K562 (cell line): ENCODE data around the gene PPM1F. TPM values are rescaled to one million over a fixed set of nuclear protein-coding genes. Genes with fewer than 3 reads are reported as not detected.

Experiments
- BCL6 ChIP-seq: fragments of 250-450 bp; sonication (Bioruptor Pico); IDR thresholded peaks from 2 replicates; pipeline ENCODE4 v1.4.0; 2020
- BRCA1 ChIP-seq, 2 experiments: fragments of 450-650 bp in 1 of 2; sonication (generic) in 1 of 2; formaldehyde crosslinking in 1 of 2; IDR thresholded peaks; 2 replicates each; pipeline versions ENCODE4 v1.5.0 to v1.6.1; 2017 to 2020; ENCODE audit warnings: mild to moderate bottlenecking in 1 of 2, missing genetic modification reagents in 1 of 2
- CBFA2T3 ChIP-seq: fragments of 450-650 bp; IDR thresholded peaks from 2 replicates; pipeline ENCODE4 v1.6.1; 2017
- HDAC6 ChIP-seq: IDR thresholded peaks from 2 replicates; pipeline ENCODE4 v1.6.1; 2012; ENCODE audit warnings: low read depth, mild to moderate bottlenecking, control low read depth, inconsistent platforms, low read length, moderate library complexity
- JUN ChIP-seq, 2 experiments: sonication (generic) in 1 of 2; formaldehyde crosslinking in 1 of 2; IDR thresholded peaks; 2 replicates each; pipeline versions ENCODE4 v1.6.1 to v1.8.0; 2012 to 2022; ENCODE audit warnings: borderline replicate concordance in 2 of 2, mild to moderate bottlenecking in 2 of 2, improper control_type of control experiment in 1 of 2, low read depth in 1 of 2, low read length in 1 of 2, missing genetic modification reagents in 1 of 2
- MEIS2 ChIP-seq: fragments of 450-650 bp; IDR thresholded peaks from 2 replicates; pipeline ENCODE4 v1.6.1; 2014; ENCODE audit warnings: mild to moderate bottlenecking; ENCODE audit not compliant: partially characterized antibody
- NCOA4 ChIP-seq: fragments of 450-650 bp; IDR thresholded peaks from 2 replicates; pipeline ENCODE4 v1.6.1; 2018; ENCODE audit warnings: mild to moderate bottlenecking; ENCODE audit not compliant: partially characterized antibody
- POLR3G ChIP-seq: IDR thresholded peaks from 2 replicates; pipeline ENCODE4 v1.6.1; 2011; ENCODE audit not compliant: insufficient read length, insufficient replicate concordance; ENCODE audit errors: extremely low read depth
- PRMT5 ChIP-seq: sonication (generic); formaldehyde crosslinking; IDR thresholded peaks from 2 replicates; pipeline ENCODE4 v1.5.0; 2020; ENCODE audit warnings: missing genetic modification reagents
- RFX1 ChIP-seq: fragments of 450-650 bp; IDR thresholded peaks from 2 replicates; pipeline ENCODE4 v1.6.1; 2016; ENCODE audit warnings: mild to moderate bottlenecking, moderate library complexity
- SP2 ChIP-seq: IDR thresholded peaks from 2 replicates; pipeline ENCODE4 v1.6.1; 2011; ENCODE audit warnings: mild to moderate bottlenecking, low read depth, low read length, moderate library complexity; ENCODE audit not compliant: poor library complexity, severe bottlenecking; ENCODE audit errors: extremely low read depth
- SREBF2 ChIP-seq: sonication (generic); formaldehyde crosslinking; IDR thresholded peaks from 2 replicates; pipeline ENCODE4 v1.4.0; 2020; ENCODE audit warnings: mild to moderate bottlenecking, missing genetic modification reagents
- U2AF2 ChIP-seq: fragments of 200-400 bp; formaldehyde crosslinking; optimal IDR thresholded peaks from 2 replicates; pipeline ENCODE3; 2017; ENCODE audit warnings: low read depth, mild to moderate bottlenecking, low read length
- ZFP30 ChIP-seq: fragments of 250-450 bp; sonication (Bioruptor Pico); IDR thresholded peaks from 2 replicates; pipeline ENCODE4 v1.8.0; 2022; ENCODE audit warnings: moderate library complexity, mild to moderate bottlenecking, inconsistent platforms, borderline replicate concordance
- ZKSCAN8 ChIP-seq: fragments of 200-800 bp; sonication (Bioruptor generic); IDR thresholded peaks from 2 replicates; pipeline ENCODE4 v1.6.1; 2016; ENCODE audit warnings: missing genetic modification characterization, missing compliant biosample characterization
- ZNF431 ChIP-seq: sonication (generic); formaldehyde crosslinking; IDR thresholded peaks from 2 replicates; pipeline ENCODE4 v1.8.0; 2022; ENCODE audit warnings: mild to moderate bottlenecking, missing genetic modification reagents
- ZNF644 ChIP-seq: fragments of 200-800 bp; sonication (Bioruptor generic); IDR thresholded peaks from 2 replicates; pipeline ENCODE4 v1.6.1; 2016; ENCODE audit warnings: low read depth, missing genetic modification characterization, missing compliant biosample characterization
- polyA plus RNA-seq, 8 experiments: library from polyadenylated mRNA; depleted of rRNA in 4 of 8; stranded (reverse) in 5 of 8; unstranded in 3 of 8; fragments of >200 nt; fragmentation: Nextera tagmentation in 2 of 8; fragmentation: Illumina TruSeq in 1 of 8; extraction: Ambion mirVana in 2 of 8; extraction: Trizol in 1 of 8; gene quantifications; 2 replicates each; pipeline versions ENCODE4 v1.2.1 to v1.2.3, GENCODE V29; 2011 to 2014; ENCODE audit warnings: inconsistent platforms in 1 of 8, missing spikeins in 1 of 8
- total RNA-seq, 7 experiments: library from RNA; depleted of rRNA in 6 of 7; stranded (reverse); fragments of >200 nt in 6 of 7; fragmentation: Illumina TruSeq in 2 of 7; extraction: Trizol in 2 of 7; gene quantifications; 2 replicates each; pipeline versions ENCODE4 v1.2.1 to v1.2.3, GENCODE V29; 2011 to 2021; ENCODE audit warnings: low replicate concordance in 1 of 7
- TF ChIP-seq, protein P1 (sequence below): fragments of 450-650 bp; formaldehyde crosslinking; IDR thresholded peaks from 2 replicates; pipeline ENCODE4 v1.4.0; 2020; ENCODE audit warnings: mild to moderate bottlenecking
- TF ChIP-seq, protein P2 (sequence below), 2 experiments: IDR thresholded peaks in 1 of 2; conservative IDR thresholded peaks in 1 of 2; 2 replicates each; pipeline ENCODE4 v1.6.1; 2016; ENCODE audit warnings: low read depth in 2 of 2, mild to moderate bottlenecking in 1 of 2, missing compliant biosample characterization in 1 of 2, missing genetic modification characterization in 1 of 2, moderate library complexity in 1 of 2
- TF ChIP-seq, protein P3 (sequence below): fragments of 250-450 bp; sonication (Bioruptor Pico); IDR thresholded peaks from 2 replicates; pipeline ENCODE4 v1.8.0; 2022; ENCODE audit warnings: inconsistent platforms, mild to moderate bottlenecking, moderate library complexity, borderline replicate concordance
- TF ChIP-seq, protein P4 (sequence below): fragments of 250-450 bp; sonication (Bioruptor Pico); IDR thresholded peaks from 2 replicates; pipeline ENCODE4 v1.5.1; 2021; ENCODE audit warnings: mild to moderate bottlenecking

PPM1F gene
- total and polyA plus RNA-seq, 9 of the 15 experiments (the other 6 are each of a cell fraction or from before 2014, with no cell fraction given), result 2.1 to 159 (median 64.0) TPM

DNA sequence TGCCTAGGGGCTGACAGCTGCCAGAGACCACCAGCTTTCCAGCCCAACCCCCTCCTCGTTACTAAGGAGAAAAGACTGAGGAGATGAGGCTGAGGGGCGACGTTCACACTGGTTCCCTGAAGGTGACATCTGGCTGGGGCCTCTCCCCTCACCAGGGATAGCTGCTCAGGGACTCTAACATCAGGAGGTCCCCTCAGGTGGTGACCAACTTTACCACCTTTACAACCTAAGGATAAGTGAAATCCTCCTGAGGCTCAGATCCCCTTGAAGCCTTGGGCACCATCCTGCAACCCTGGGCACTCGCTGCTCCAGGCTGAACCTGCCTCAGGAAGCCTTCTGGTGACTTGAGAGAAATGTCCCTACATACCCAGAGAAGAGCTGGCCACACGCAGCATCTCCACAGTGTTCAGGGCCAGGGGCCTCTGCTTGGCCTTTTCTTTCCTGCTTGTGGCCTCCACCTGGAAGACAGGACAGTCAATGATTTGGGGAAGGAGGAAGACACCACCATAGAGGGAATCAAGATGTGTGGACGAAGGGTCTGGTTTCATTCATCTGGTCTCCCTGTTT, 12.4 kb upstream of the PPM1F start (continued):
- TF ChIP-seq, protein P1, sequence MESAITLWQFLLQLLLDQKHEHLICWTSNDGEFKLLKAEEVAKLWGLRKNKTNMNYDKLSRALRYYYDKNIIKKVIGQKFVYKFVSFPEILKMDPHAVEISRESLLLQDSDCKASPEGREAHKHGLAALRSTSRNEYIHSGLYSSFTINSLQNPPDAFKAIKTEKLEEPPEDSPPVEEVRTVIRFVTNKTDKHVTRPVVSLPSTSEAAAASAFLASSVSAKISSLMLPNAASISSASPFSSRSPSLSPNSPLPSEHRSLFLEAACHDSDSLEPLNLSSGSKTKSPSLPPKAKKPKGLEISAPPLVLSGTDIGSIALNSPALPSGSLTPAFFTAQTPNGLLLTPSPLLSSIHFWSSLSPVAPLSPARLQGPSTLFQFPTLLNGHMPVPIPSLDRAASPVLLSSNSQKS (CRISPR knock-in tag), result no peak
- TF ChIP-seq ZNF431 (CRISPR knock-in tag) (no peak), BRCA1 (IDR thresholded peaks at IDR 0.05) (no peak), BRCA1 (CRISPR knock-in tag; IDR thresholded peaks at IDR 0.05) (no peak), MEIS2 (no peak), SP2 (no peak), NCOA4 (no peak), CBFA2T3 (no peak), ZNF644 (tag) (no peak), POLR3G (no peak), U2AF2 (no peak), ZKSCAN8 (CRISPR knock-in tag) (no peak), ZFP30 (CRISPR knock-in tag) (no peak), BCL6 (CRISPR knock-in tag) (no peak), RFX1 (no peak), PRMT5 (no peak), JUN (IDR thresholded peaks at IDR 0.05; ENCODE audit: borderline replicate concordance, low read depth, low read length) (no peak), JUN (CRISPR knock-in tag; IDR thresholded peaks at IDR 0.05; ENCODE audit: borderline replicate concordance) (peak; percentile 55; the same call in 1 of the 2 replicates), SREBF2 (CRISPR knock-in tag) (no peak), HDAC6 (0 out of 2 replicates have a peak, but pooled peaks have one; percentile 65)
- TF ChIP-seq, protein P2, sequence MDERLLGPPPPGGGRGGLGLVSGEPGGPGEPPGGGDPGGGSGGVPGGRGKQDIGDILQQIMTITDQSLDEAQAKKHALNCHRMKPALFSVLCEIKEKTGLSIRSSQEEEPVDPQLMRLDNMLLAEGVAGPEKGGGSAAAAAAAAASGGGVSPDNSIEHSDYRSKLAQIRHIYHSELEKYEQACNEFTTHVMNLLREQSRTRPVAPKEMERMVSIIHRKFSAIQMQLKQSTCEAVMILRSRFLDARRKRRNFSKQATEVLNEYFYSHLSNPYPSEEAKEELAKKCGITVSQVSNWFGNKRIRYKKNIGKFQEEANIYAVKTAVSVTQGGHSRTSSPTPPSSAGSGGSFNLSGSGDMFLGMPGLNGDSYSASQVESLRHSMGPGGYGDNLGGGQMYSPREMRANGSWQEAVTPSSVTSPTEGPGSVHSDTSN (CRISPR knock-in tag; IDR thresholded peaks at IDR 0.05; ENCODE audit: low read depth), result no peak
- TF ChIP-seq, protein P2 (tag; conservative IDR thresholded peaks at IDR 0.05; ENCODE audit: low read depth), result no peak
- TF ChIP-seq, protein P3, sequence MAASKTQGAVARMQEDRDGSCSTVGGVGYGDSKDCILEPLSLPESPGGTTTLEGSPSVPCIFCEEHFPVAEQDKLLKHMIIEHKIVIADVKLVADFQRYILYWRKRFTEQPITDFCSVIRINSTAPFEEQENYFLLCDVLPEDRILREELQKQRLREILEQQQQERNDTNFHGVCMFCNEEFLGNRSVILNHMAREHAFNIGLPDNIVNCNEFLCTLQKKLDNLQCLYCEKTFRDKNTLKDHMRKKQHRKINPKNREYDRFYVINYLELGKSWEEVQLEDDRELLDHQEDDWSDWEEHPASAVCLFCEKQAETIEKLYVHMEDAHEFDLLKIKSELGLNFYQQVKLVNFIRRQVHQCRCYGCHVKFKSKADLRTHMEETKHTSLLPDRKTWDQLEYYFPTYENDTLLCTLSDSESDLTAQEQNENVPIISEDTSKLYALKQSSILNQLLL (CRISPR knock-in tag), result 0 out of 2 replicates have a peak, but pooled peaks have one; percentile 3
- TF ChIP-seq, protein P4, sequence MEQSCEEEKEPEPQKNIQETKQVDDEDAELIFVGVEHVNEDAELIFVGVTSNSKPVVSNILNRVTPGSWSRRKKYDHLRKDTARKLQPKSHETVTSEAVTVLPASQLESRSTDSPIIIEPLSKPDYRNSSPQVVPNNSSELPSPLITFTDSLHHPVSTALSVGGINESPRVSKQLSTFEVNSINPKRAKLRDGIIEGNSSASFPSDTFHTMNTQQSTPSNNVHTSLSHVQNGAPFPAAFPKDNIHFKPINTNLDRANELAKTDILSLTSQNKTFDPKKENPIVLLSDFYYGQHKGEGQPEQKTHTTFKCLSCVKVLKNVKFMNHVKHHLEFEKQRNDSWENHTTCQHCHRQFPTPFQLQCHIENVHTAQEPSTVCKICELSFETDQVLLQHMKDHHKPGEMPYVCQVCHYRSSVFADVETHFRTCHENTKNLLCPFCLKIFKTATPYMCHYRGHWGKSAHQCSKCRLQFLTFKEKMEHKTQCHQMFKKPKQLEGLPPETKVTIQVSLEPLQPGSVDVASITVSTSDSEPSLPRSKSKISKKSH (CRISPR knock-in tag), result 0 out of 2 replicates have a peak, but pooled peaks have one; percentile 20
